Measurements from ENCODE around the gene SAE1.

Gene SAE1

DNA sequence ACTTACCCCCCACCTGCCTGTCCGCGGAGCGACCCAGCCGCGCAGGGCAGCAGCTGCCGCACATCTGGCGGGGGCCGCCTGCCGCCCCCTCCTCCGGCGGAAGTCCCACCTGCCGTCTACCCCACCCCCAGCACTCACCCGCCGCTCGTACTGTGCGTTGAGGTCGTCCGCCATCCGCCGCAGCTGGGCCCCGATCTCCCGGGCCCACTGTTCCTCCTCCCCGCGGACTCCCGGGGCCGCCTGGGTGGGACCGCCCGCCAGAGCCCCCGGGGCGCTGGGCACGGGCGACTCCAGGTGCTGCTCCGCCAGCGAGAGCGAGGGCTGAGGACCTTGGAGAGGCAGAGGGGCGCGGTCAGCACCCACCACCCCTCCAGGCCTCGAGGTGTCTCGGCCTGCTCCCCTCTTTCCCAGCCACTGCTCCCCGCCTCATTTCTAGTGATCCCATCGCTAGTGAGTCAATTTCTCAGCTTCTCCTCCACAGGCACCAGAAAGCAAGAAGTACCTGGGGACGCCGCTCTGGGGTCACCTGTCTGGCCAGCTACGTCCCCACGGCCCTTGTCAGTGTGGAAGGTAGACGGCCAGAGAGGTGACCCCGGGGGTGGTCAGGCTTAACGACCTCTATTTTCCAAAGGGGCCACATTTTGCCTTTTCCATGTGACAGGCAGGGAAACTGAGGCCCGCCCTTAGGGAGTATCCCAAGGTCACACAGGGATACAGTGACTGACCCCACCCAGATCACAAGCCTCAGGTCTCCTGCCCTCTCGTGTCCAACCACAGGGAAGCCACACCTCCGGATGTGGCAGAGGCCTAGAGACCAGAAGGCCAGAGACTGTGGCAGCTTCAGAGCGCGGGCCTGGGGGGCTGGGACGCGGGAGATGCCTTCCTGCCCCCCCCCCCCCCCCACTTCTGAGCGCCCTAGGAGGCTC lies 96.1 kb downstream of the SAE1 start:
- Histone ChIP-seq H3K4me1 (ENCODE audit: control insufficient read depth in 5 of 5, insufficient read depth in 5 of 5, low read length in 5 of 5) (peaks cover 10 to 53% (median 48%) of the 10 kb centered on the region in 5 donors), H3K27ac (ENCODE audit: low read depth, low read length) (peak overlapping the region; percentile 96), H3K27me3 (ENCODE audit: control insufficient read depth in 5 of 5, insufficient read depth in 4 of 5, low read length in 5 of 5) (no peaks in the 10 kb centered on the region), H3K4me3 (ENCODE audit: low read depth in 1 of 5, low read length in 5 of 5) (peak overlapping the region; percentile 66 to 84 (median 71)), H3K9ac (ENCODE audit: low read length in 5 of 5) (peak overlapping the region; percentile 48 to 93 (median 85)), H3K9me3 (ENCODE audit: control insufficient read depth in 5 of 5, low read length in 5 of 5) (no peaks in the 10 kb centered on the region), H3K36me3 (ENCODE audit: control insufficient read depth in 5 of 5, insufficient read depth in 5 of 5, low read length in 5 of 5) (peaks cover 0 to 12% (median 6%) of the 10 kb centered on the region in 5 donors)

DNA sequence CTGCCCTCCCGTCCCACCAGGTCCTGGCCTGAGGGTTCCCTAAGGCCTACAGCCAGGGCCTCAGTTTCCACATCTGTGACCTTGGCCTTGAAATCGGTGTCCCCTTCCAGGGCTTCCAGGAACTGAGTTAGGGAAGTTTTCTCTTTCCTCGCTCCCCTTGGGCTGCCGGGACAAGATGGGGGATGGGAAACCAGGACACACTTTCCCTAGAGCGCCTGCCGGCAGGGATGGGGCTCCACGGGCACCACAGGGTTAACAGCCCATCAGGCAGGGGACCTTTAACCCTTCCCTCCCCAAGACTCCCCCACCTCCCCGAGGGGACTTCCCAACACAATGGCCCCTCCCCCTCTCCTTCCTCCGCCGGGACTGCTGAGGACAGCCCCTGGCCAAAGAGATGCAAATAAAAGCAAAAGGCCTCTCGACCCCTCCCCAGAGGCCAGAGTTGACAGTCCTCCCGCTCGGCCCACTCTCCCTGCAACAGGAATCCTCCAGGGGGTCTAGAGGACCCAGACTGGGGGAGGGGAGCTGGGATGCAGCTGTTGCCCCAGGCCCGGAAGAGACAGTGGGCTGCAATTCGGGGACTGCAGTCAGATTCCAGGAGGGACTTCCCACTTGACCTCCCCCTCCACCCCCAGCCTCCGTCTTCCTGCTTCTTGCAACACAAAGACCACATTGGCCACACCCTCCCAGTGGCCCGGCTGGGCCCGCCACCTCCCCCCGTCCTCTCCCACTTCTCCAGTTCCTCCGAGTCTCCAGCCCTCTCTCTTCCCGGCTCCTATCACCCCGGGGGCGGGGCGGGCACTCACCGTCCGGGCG lies 96.9 kb downstream of the SAE1 start:
- H3K9me3 ChIP-seq (ENCODE audit: control insufficient read depth in 5 of 5, low read length in 5 of 5) = no peaks in the 10 kb centered on the region
- peak overlapping the region; percentile 61 to 84 (median 71) for H3K4me3 ChIP-seq (ENCODE audit: low read depth in 1 of 5, low read length in 5 of 5)
- H3K36me3 ChIP-seq (ENCODE audit: control insufficient read depth in 5 of 5, insufficient read depth in 5 of 5, low read length in 5 of 5) = peaks cover 0 to 4% (median 0%) of the 10 kb centered on the region in 5 donors
- H3K4me1 ChIP-seq (ENCODE audit: control insufficient read depth in 5 of 5, insufficient read depth in 5 of 5, low read length in 5 of 5) = peaks cover 10 to 61% (median 54%) of the 10 kb centered on the region in 5 donors
- H3K27me3 ChIP-seq (ENCODE audit: control insufficient read depth in 5 of 5, insufficient read depth in 4 of 5, low read length in 5 of 5) = no peaks in the 10 kb centered on the region
- H3K27ac ChIP-seq (ENCODE audit: low read depth, low read length) = peak overlapping the region; percentile 96
- H3K9ac ChIP-seq (ENCODE audit: low read length in 5 of 5) = peak overlapping the region in 4 of 5 donors; percentile 83 to 93 (median 86)

DNA sequence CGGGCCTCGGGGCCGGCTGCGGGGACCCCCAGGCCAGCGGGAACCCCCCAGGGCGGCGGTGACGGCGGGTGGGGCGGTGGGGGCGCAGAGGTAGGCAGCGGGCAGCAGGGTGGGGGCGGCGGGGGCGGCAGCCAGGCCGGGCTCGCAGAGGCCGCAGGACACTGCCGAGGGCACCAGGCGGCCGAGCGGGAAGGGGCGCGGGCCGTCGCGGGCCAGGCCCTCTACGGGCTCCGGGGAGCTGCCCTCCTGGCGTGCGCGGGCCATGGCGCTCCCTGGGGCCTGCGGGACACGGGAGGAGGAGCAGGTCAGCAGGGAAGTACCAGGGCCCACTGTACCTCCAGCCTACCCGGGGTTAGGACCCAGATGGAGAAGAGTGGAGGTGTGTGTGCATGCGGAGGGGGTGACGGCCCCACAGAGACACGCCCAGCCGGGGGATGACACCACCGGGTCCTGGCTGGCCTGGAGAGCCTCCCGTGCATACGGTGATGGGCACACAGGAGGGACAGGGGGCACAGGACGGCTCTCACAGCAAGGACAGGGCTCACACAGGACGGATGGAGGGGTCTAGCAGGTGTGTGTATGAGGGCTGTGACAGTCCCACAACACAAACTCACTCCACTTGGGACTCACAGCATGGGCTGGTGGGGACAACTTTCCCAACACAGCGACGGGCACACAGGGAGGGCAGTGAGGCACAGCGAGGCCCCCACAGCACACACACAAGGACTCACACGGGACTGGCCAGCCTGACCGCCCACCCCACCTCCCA lies 97.7 kb downstream of the SAE1 start:
- Histone ChIP-seq H3K4me1 (ENCODE audit: control insufficient read depth in 5 of 5, insufficient read depth in 5 of 5, low read length in 5 of 5) (peaks cover 10 to 63% (median 55%) of the 10 kb centered on the region in 5 donors), H3K36me3 (ENCODE audit: control insufficient read depth in 5 of 5, insufficient read depth in 5 of 5, low read length in 5 of 5) (peaks cover 0 to 4% (median 0%) of the 10 kb centered on the region in 5 donors), H3K27ac (ENCODE audit: low read depth, low read length) (peak overlapping the region; percentile 96), H3K4me3 (ENCODE audit: low read depth in 1 of 5, low read length in 5 of 5) (peak overlapping the region; percentile 66 to 84 (median 75)), H3K9me3 (ENCODE audit: control insufficient read depth in 5 of 5, low read length in 5 of 5) (no peaks in the 10 kb centered on the region), H3K27me3 (ENCODE audit: control insufficient read depth in 5 of 5, insufficient read depth in 4 of 5, low read length in 5 of 5) (no peaks in the 10 kb centered on the region), H3K9ac (ENCODE audit: low read length in 5 of 5) (peak overlapping the region in 4 of 5 donors; percentile 32 to 85 (median 78))

- H3K36me3 ChIP-seq (ENCODE audit: control insufficient read depth in 5 of 5, insufficient read depth in 5 of 5, low read length in 5 of 5) = no peaks in the 10 kb centered on the region
- H3K9ac ChIP-seq (ENCODE audit: low read length in 5 of 5) = peak overlapping the region in 3 of 5 donors; percentile 36 to 82 (median 73)
- H3K27me3 ChIP-seq (ENCODE audit: control insufficient read depth in 5 of 5, insufficient read depth in 4 of 5, low read length in 5 of 5) = no peaks in the 10 kb centered on the region
- no peaks in the 10 kb centered on the region for H3K9me3 ChIP-seq (ENCODE audit: control insufficient read depth in 5 of 5, low read length in 5 of 5)
- peak overlapping the region; percentile 96 for H3K27ac ChIP-seq (ENCODE audit: low read depth, low read length)
- peaks cover 10 to 63% (median 55%) of the 10 kb centered on the region in 5 donors for H3K4me1 ChIP-seq (ENCODE audit: control insufficient read depth in 5 of 5, insufficient read depth in 5 of 5, low read length in 5 of 5)
- peak overlapping the region; percentile 64 to 84 (median 75) for H3K4me3 ChIP-seq (ENCODE audit: low read depth in 1 of 5, low read length in 5 of 5)
These were observed 98.5 kb downstream of the SAE1 start for GRCh38 chr19:47228937-47229675.

- peak overlapping the region in 3 of 5 donors; percentile 12 to 82 (median 73) for H3K9ac ChIP-seq (ENCODE audit: low read length in 5 of 5)
- peak overlapping the region; percentile 64 to 84 (median 75) for H3K4me3 ChIP-seq (ENCODE audit: low read depth in 1 of 5, low read length in 5 of 5)
- H3K4me1 ChIP-seq (ENCODE audit: control insufficient read depth in 5 of 5, insufficient read depth in 5 of 5, low read length in 5 of 5) = peaks cover 10 to 63% (median 55%) of the 10 kb centered on the region in 5 donors
- no peaks in the 10 kb centered on the region for H3K27me3 ChIP-seq (ENCODE audit: control insufficient read depth in 5 of 5, insufficient read depth in 4 of 5, low read length in 5 of 5)
- no peaks in the 10 kb centered on the region for H3K36me3 ChIP-seq (ENCODE audit: control insufficient read depth in 5 of 5, insufficient read depth in 5 of 5, low read length in 5 of 5)
- peak overlapping the region; percentile 96 for H3K27ac ChIP-seq (ENCODE audit: low read depth, low read length)
- no peaks in the 10 kb centered on the region for H3K9me3 ChIP-seq (ENCODE audit: control insufficient read depth in 5 of 5, low read length in 5 of 5)
These were observed 99.0 kb downstream of the SAE1 start for GRCh38 chr19:47229676-47230053.

- H3K27me3 ChIP-seq (ENCODE audit: control insufficient read depth in 5 of 5, insufficient read depth in 4 of 5, low read length in 5 of 5) = no peaks in the 10 kb centered on the region
- peak overlapping the region; percentile 72 to 86 (median 78) for H3K4me3 ChIP-seq (ENCODE audit: low read depth in 1 of 5, low read length in 5 of 5)
- H3K36me3 ChIP-seq (ENCODE audit: control insufficient read depth in 5 of 5, insufficient read depth in 5 of 5, low read length in 5 of 5) = no peaks in the 10 kb centered on the region
- peak overlapping the region in 4 of 5 donors; percentile 51 to 82 (median 70) for H3K9ac ChIP-seq (ENCODE audit: low read length in 5 of 5)
- peaks cover 10 to 63% (median 55%) of the 10 kb centered on the region in 5 donors for H3K4me1 ChIP-seq (ENCODE audit: control insufficient read depth in 5 of 5, insufficient read depth in 5 of 5, low read length in 5 of 5)
- H3K9me3 ChIP-seq (ENCODE audit: control insufficient read depth in 5 of 5, low read length in 5 of 5) = no peaks in the 10 kb centered on the region
- H3K27ac ChIP-seq (ENCODE audit: low read depth, low read length) = peak overlapping the region; percentile 96
These were observed 99.7 kb downstream of the SAE1 start for GRCh38 chr19:47230054-47230920.

GRCh38 chr19:47230921-47231214 lies 100.2 kb downstream of the SAE1 start, which contains the start of gene BBC3:
Gene BBC3 (minus strand): TSS chr19:47231199. CDS start chr19:47228431, 2,768 bp downstream.
- Histone ChIP-seq H3K27ac (ENCODE audit: low read depth, low read length) (peak within 1 kb of the TSS; percentile 96), H3K4me1 (ENCODE audit: control insufficient read depth in 5 of 5, insufficient read depth in 5 of 5, low read length in 5 of 5) (peaks cover 8 to 57% (median 50%) of the 10 kb centered on the region in 5 donors), H3K9ac (ENCODE audit: low read length in 5 of 5) (peak within 1 kb of the TSS; percentile 44 to 82 (median 68)), H3K4me3 (ENCODE audit: low read depth in 1 of 5, low read length in 5 of 5) (peak within 1 kb of the TSS; percentile 75 to 86 (median 79)), H3K36me3 (ENCODE audit: control insufficient read depth in 5 of 5, insufficient read depth in 5 of 5, low read length in 5 of 5) (no peaks in the 10 kb centered on the region), H3K27me3 (ENCODE audit: control insufficient read depth in 5 of 5, insufficient read depth in 4 of 5, low read length in 5 of 5) (no peaks in the 10 kb centered on the region), H3K9me3 (ENCODE audit: control insufficient read depth in 5 of 5, low read length in 5 of 5) (no peaks in the 10 kb centered on the region)

GRCh38 chr19:47231215-47232054 lies 100.8 kb downstream of the SAE1 start:
- Histone ChIP-seq H3K4me3 (ENCODE audit: low read depth in 1 of 5, low read length in 5 of 5) (peak overlapping the region; percentile 75 to 84 (median 78)), H3K4me1 (ENCODE audit: control insufficient read depth in 5 of 5, insufficient read depth in 5 of 5, low read length in 5 of 5) (peaks cover 8 to 55% (median 49%) of the 10 kb centered on the region in 5 donors), H3K36me3 (ENCODE audit: control insufficient read depth in 5 of 5, insufficient read depth in 5 of 5, low read length in 5 of 5) (no peaks in the 10 kb centered on the region), H3K9ac (ENCODE audit: low read length in 5 of 5) (peak overlapping the region; percentile 44 to 82 (median 65)), H3K27ac (ENCODE audit: low read depth, low read length) (peak overlapping the region; percentile 40), H3K27me3 (ENCODE audit: control insufficient read depth in 5 of 5, insufficient read depth in 4 of 5, low read length in 5 of 5) (no peaks in the 10 kb centered on the region), H3K9me3 (ENCODE audit: control insufficient read depth in 5 of 5, low read length in 5 of 5) (no peaks in the 10 kb centered on the region)

All from subcutaneous abdominal adipose tissue (tissue), 5 donors.